Left lung (tissue), 10 donors: ENCODE measurements around the gene VASP. TPM values are rescaled to one million over a fixed set of nuclear protein-coding genes. Genes with fewer than 3 reads are reported as not detected.

Source experiments
- ATAC-seq: fragments of 200-7000 bp; cut with Tn5 transposase; one replicate; pipeline ENCODE4 v1.9.1; 2020; ENCODE audit warnings: moderate library complexity
- DNase-seq, 4 donors: peaks; one replicate each; pipeline ENCODE4 v3.0.0-alpha.2; 2013 to 2020
- H3K27ac ChIP-seq, 2 donors: fragments of 200-600 bp; sonication (generic) in 1 of 2; one replicate each; pipeline versions ENCODE4 v1.5.0 to v1.8.0; 2020 to 2021
- H3K27me3 ChIP-seq, 2 donors: fragments of 200-600 bp; sonication (generic) in 1 of 2; one replicate each; pipeline versions ENCODE4 v1.5.0 to v1.8.0; 2020 to 2021
- H3K36me3 ChIP-seq, 2 donors: fragments of 200-600 bp; sonication (generic) in 1 of 2; one replicate each; pipeline versions ENCODE4 v1.5.0 to v1.8.0; 2020 to 2021
- H3K4me1 ChIP-seq, 2 donors: fragments of 200-600 bp; one replicate each; pipeline ENCODE4 v1.8.0; 2021
- H3K4me3 ChIP-seq, 2 donors: fragments of 200-600 bp; sonication (generic) in 1 of 2; one replicate each; pipeline versions ENCODE4 v1.5.0 to v1.8.0; 2020 to 2021; ENCODE audit warnings: mild to moderate bottlenecking in 1 of 2
- H3K9me3 ChIP-seq, 2 donors: fragments of 200-600 bp; sonication (generic) in 1 of 2; one replicate each; pipeline versions ENCODE4 v1.5.0 to v1.8.0; 2020 to 2021
- CTCF ChIP-seq, 2 donors: fragments of 200-600 bp; sonication (generic) in 1 of 2; IDR thresholded peaks; one replicate each; pipeline versions ENCODE4 v1.5.0 to v1.8.0; 2021; ENCODE audit warnings: antibody characterized with exemption in 2 of 2
- intact Hi-C, 2 donors: fragments of 100-400 bp; cut with DNase I; formaldehyde crosslinking; loops; one replicate each; pipeline versions ENCODE4 v1.11.2 to v1.14.2; 2022
- polyA plus RNA-seq, 6 donors: library from polyadenylated mRNA; unstranded; fragments of 120-200 nt; gene quantifications; one replicate each; pipeline ENCODE4 v1.2.1, GENCODE V29; 2013; ENCODE audit not compliant: insufficient read length in 6 of 6
- total RNA-seq, 2 donors: library from RNA; stranded (reverse); fragmentation: NEBNext Ultra II Directional; extraction: Animal tissue kit (Norgen Biotek cat#: 25700); gene quantifications; one replicate each; pipeline ENCODE4 v1.2.1, GENCODE V29; 2021
- donor health status: DM: no; HTN: yes; CAD: no.
- donor health status: DM: no; HTN: no; CAD: no.

The VASP gene
- total and polyA plus RNA-seq, 8 donors, result 49.5 to 220 (median 57.4) TPM

- ATAC-seq (no peak), DNase-seq (peak in 1 of 4 donors; percentile 39)
- Histone ChIP-seq H3K36me3 (peaks cover 0 to 16% of the 10 kb centered on the region in 2 donors), H3K9me3 (no peaks in the 10 kb centered on the region), H3K27me3 (peaks cover 0 to 57% of the 10 kb centered on the region in 2 donors), H3K27ac (no peak overlapping the region), H3K4me3 (no peak overlapping the region), H3K4me1 (peaks cover 19 to 42% of the 10 kb centered on the region in 2 donors)
- no peak for TF ChIP-seq CTCF (IDR thresholded peaks at IDR 0.05)
- intact Hi-C loops, result no loop called here
Observed at GRCh38 chr19:45471111-45471930, 36.0 kb upstream of the VASP start.

- intact Hi-C loops, result no loop called here
- Histone ChIP-seq H3K36me3 (peaks cover 0 to 16% of the 10 kb centered on the region in 2 donors), H3K9me3 (no peaks in the 10 kb centered on the region), H3K4me3 (no peak overlapping the region), H3K27me3 (peaks cover 0 to 57% of the 10 kb centered on the region in 2 donors), H3K27ac (no peak overlapping the region), H3K4me1 (peaks cover 16 to 39% of the 10 kb centered on the region in 2 donors)
- TF ChIP-seq CTCF (IDR thresholded peaks at IDR 0.05), result no peak
- no peak for ATAC-seq
- no peak for DNase-seq
Observed at GRCh38 chr19:45471931-45472562, 35.2 kb upstream of the VASP start.

DNA sequence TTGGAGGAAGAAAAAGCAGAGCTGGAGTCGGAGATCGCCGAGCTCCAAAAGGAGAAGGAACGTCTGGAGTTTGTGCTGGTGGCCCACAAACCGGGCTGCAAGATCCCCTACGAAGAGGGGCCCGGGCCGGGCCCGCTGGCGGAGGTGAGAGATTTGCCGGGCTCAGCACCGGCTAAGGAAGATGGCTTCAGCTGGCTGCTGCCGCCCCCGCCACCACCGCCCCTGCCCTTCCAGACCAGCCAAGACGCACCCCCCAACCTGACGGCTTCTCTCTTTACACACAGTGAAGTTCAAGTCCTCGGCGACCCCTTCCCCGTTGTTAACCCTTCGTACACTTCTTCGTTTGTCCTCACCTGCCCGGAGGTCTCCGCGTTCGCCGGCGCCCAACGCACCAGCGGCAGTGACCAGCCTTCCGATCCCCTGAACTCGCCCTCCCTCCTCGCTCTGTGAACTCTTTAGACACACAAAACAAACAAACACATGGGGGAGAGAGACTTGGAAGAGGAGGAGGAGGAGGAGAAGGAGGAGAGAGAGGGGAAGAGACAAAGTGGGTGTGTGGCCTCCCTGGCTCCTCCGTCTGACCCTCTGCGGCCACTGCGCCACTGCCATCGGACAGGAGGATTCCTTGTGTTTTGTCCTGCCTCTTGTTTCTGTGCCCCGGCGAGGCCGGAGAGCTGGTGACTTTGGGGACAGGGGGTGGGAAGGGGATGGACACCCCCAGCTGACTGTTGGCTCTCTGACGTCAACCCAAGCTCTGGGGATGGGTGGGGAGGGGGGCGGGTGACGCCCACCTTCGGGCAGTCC is 34.5 kb upstream of the VASP start:
- H3K27me3 ChIP-seq, result peaks cover 0 to 57% of the 10 kb centered on the region in 2 donors
- no peak for ATAC-seq
- H3K4me1 ChIP-seq, result peaks cover 14 to 42% of the 10 kb centered on the region in 2 donors
- peaks cover 0 to 16% of the 10 kb centered on the region in 2 donors for H3K36me3 ChIP-seq
- no peaks in the 10 kb centered on the region for H3K9me3 ChIP-seq
- no peak overlapping the region for H3K27ac ChIP-seq
- peak in 1 of 4 donors; percentile 76 for DNase-seq
- no peak overlapping the region for H3K4me3 ChIP-seq
- intact Hi-C loops, result no loop called here
- no peak for TF ChIP-seq CTCF (IDR thresholded peaks at IDR 0.05)

DNA sequence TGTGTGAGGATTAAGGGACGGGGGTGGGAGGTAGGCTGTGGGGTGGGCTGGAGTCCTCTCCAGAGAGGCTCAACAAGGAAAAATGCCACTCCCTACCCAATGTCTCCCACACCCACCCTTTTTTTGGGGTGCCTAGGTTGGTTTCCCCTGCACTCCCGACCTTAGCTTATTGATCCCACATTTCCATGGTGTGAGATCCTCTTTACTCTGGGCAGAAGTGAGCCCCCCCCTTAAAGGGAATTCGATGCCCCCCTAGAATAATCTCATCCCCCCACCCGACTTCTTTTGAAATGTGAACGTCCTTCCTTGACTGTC is 34.0 kb upstream of the VASP start:
- H3K4me1 ChIP-seq, result peaks cover 9 to 42% of the 10 kb centered on the region in 2 donors
- peaks cover 0 to 16% of the 10 kb centered on the region in 2 donors for H3K36me3 ChIP-seq
- no peaks in the 10 kb centered on the region for H3K9me3 ChIP-seq
- no peak overlapping the region for H3K27ac ChIP-seq
- intact Hi-C loops, result no loop called here
- no peak for DNase-seq
- H3K4me3 ChIP-seq, result no peak overlapping the region
- peaks cover 0 to 57% of the 10 kb centered on the region in 2 donors for H3K27me3 ChIP-seq
- no peak for TF ChIP-seq CTCF (IDR thresholded peaks at IDR 0.05)
- ATAC-seq, result no peak
